ENCODE measurements around the gene FLII. TPM values are rescaled to one million over a fixed set of nuclear protein-coding genes. Genes with fewer than 3 reads are reported as not detected.

FLII gene
- total RNA-seq, 1 experiment from 2014 or later, result 264 TPM

DNA sequence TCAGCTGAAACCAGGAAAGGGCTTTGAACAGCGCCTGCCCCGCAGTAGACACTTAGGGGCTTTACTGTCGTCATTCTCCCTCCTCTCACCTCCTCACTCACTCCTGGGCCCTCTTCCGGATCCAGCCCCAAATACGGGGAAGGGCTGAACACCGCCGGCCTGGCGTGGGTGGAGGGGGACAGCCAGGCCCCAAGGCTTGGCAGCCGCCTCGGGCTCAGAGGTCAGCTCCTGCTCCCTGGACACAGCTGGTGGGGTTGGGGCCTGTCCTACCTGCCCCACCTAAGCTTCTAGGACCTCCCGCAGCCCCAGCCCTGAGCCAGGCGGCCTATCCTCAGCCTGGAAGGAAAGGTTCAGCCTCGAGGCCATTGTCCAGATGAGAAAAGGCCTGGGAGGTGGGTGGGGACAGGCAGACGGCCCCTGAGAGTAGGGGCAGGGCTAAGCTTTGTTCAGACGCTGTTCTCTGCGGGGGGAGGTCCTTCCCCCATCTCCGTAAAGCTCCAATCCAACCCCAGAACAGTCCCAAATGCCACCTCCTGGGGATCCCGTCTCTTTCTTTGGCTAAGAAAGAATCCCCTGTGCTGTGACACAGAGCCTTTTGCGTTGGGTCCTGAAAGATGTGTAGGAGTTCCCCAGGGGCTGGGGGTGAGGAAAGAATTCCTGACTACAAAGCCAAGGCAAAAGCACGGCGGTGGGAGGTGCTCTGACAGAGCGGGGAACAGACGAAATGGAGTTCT, 34.0 kb downstream of the FLII start:
- no peak for ATAC-seq
- H2AFZ ChIP-seq (ENCODE audit: low read depth, low read length, poor library complexity, severe bottlenecking), result peak overlapping the region; percentile 74
- H4K20me1 ChIP-seq (ENCODE audit: insufficient read depth), result no peaks in the 10 kb centered on the region
- peak overlapping the region; percentile 46 for H3K9ac ChIP-seq (ENCODE audit: low read length)
- TF ChIP-seq EZH2phosphoT487 (IDR thresholded peaks at IDR 0.05; ENCODE audit: borderline replicate concordance) (no peak), CBX3 (IDR thresholded peaks at IDR 0.05; ENCODE audit: low read depth) (no peak), ELF1 (IDR thresholded peaks at IDR 0.05; ENCODE audit: borderline replicate concordance, low read depth) (no peak), SIN3A (IDR thresholded peaks at IDR 0.05; ENCODE audit: low read depth) (no peak), SP1 (IDR thresholded peaks at IDR 0.05; ENCODE audit: low read depth) (no peak), ZFX (IDR thresholded peaks at IDR 0.05) (peak; percentile 22; the same call in 1 of the 2 replicates), TCF7L2 (IDR thresholded peaks at IDR 0.05; ENCODE audit: borderline replicate concordance, extremely low read depth, insufficient read depth, insufficient read length) (no peak)
- no TSS peak for BruUV-seq (replicated peaks)
- ChIA-PET POLR2A (no interaction called here), RAD21 (ENCODE audit: low non-redundant PET in 1 of 2, low total read pairs in 2 of 2, uncharacterized antibody in 2 of 2, unreplicated experiment in 2 of 2) (no interaction called here), CTCF (interaction anchor here (1.5 kb wide), 1 partner anchor 40 kb away, joined by 3 read pairs; the partner anchor contains the start of gene ALKBH5)
- H3K9me3 ChIP-seq (ENCODE audit: control insufficient read depth in 1 of 2, insufficient read depth in 1 of 2, low read depth in 1 of 2, low read length in 2 of 2), result no peaks in the 10 kb centered on the region
- H3K27ac ChIP-seq (ENCODE audit: low read depth, low read length), result 0 out of 2 replicates have a peak overlapping the region, but pooled peaks have one; percentile 10
- intact Hi-C loops (cut with micrococcal nuclease), result loop anchor here (2.0 kb wide), 1 partner anchor 36 kb away; the partner anchor contains the start of gene MIEF2
- peak overlapping the region; percentile 81 for H3K4me2 ChIP-seq (ENCODE audit: low read length)
- peak overlapping the region; percentile 37 to 46 for H3K4me3 ChIP-seq (replicated peaks in 1 of 2; ENCODE audit: low read depth in 1 of 2, low read length in 2 of 2)
- no peaks in the 10 kb centered on the region for H3K27me3 ChIP-seq (ENCODE audit: insufficient read depth, low read length)
- peaks cover 17% of the 10 kb centered on the region for H3K79me2 ChIP-seq (ENCODE audit: insufficient read depth, low read length)
- no peaks in the 10 kb centered on the region for H3K36me3 ChIP-seq (ENCODE audit: control insufficient read depth in 1 of 2, insufficient read depth in 2 of 2, low read length in 2 of 2)
- no peaks in the 10 kb centered on the region for H3K9me2 ChIP-seq (ENCODE audit: insufficient read depth)
- H3K4me1 ChIP-seq (ENCODE audit: control insufficient read depth in 1 of 2, insufficient read depth in 2 of 2, low read length in 2 of 2), result peaks cover 23 to 42% of the 10 kb centered on the region in 2 experiments
- DNase-seq (ENCODE audit: low read depth, low spot score), result no peak

DNA sequence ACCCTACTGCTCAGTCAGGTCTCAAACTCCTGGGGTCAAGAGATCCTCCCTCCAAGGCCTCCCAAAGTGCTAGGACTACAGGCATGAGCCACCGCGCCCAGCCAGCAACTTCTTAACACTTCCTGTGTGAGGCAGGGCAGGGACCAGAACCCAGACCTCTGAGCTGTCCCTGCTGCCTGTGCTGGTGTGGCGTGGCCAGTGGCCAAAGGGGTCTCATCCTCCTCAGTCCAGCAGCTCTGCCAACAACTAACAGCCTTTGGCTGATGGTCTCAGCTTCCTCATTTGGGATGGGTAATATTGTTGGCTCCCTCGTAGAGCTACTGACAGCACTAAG, 34.5 kb downstream of the FLII start:
- no peak for DNase-seq (ENCODE audit: low read depth, low spot score)
- H3K27ac ChIP-seq (ENCODE audit: low read depth, low read length), result no peak overlapping the region
- H4K20me1 ChIP-seq (ENCODE audit: insufficient read depth), result no peaks in the 10 kb centered on the region
- H3K27me3 ChIP-seq (ENCODE audit: insufficient read depth, low read length), result no peaks in the 10 kb centered on the region
- ChIA-PET POLR2A (no interaction called here), RAD21 (ENCODE audit: low non-redundant PET in 1 of 2, low total read pairs in 2 of 2, uncharacterized antibody in 2 of 2, unreplicated experiment in 2 of 2) (no interaction called here), CTCF (interaction anchor here (1.5 kb wide), 1 partner anchor 40 kb away, joined by 3 read pairs; the partner anchor contains the start of gene ALKBH5)
- no peaks in the 10 kb centered on the region for H3K9me2 ChIP-seq (ENCODE audit: insufficient read depth)
- H2AFZ ChIP-seq (ENCODE audit: low read depth, low read length, poor library complexity, severe bottlenecking), result no peak overlapping the region
- no peak overlapping the region for H3K9ac ChIP-seq (ENCODE audit: low read length)
- intact Hi-C loops (cut with micrococcal nuclease), result loop anchor here (2.0 kb wide), 1 partner anchor 37 kb away; the partner anchor contains the start of gene MIEF2
- no TSS peak for BruUV-seq (replicated peaks)
- H3K4me2 ChIP-seq (ENCODE audit: low read length), result no peak overlapping the region
- peaks cover 28 to 46% of the 10 kb centered on the region in 2 experiments for H3K4me1 ChIP-seq (ENCODE audit: control insufficient read depth in 1 of 2, insufficient read depth in 2 of 2, low read length in 2 of 2)
- H3K4me3 ChIP-seq (replicated peaks in 1 of 2; ENCODE audit: low read depth in 1 of 2, low read length in 2 of 2), result no peak overlapping the region
- no peak for ATAC-seq
- peaks cover 17% of the 10 kb centered on the region for H3K79me2 ChIP-seq (ENCODE audit: insufficient read depth, low read length)
- H3K9me3 ChIP-seq (ENCODE audit: control insufficient read depth in 1 of 2, insufficient read depth in 1 of 2, low read depth in 1 of 2, low read length in 2 of 2), result no peaks in the 10 kb centered on the region
- H3K36me3 ChIP-seq (ENCODE audit: control insufficient read depth in 1 of 2, insufficient read depth in 2 of 2, low read length in 2 of 2), result no peaks in the 10 kb centered on the region
- TF ChIP-seq, protein P1, sequence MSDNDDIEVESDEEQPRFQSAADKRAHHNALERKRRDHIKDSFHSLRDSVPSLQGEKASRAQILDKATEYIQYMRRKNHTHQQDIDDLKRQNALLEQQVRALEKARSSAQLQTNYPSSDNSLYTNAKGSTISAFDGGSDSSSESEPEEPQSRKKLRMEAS (IDR thresholded peaks at IDR 0.05), result no peak
- TF ChIP-seq, protein P2, sequence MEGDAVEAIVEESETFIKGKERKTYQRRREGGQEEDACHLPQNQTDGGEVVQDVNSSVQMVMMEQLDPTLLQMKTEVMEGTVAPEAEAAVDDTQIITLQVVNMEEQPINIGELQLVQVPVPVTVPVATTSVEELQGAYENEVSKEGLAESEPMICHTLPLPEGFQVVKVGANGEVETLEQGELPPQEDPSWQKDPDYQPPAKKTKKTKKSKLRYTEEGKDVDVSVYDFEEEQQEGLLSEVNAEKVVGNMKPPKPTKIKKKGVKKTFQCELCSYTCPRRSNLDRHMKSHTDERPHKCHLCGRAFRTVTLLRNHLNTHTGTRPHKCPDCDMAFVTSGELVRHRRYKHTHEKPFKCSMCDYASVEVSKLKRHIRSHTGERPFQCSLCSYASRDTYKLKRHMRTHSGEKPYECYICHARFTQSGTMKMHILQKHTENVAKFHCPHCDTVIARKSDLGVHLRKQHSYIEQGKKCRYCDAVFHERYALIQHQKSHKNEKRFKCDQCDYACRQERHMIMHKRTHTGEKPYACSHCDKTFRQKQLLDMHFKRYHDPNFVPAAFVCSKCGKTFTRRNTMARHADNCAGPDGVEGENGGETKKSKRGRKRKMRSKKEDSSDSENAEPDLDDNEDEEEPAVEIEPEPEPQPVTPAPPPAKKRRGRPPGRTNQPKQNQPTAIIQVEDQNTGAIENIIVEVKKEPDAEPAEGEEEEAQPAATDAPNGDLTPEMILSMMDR (IDR thresholded peaks at IDR 0.05 in 2 of 3, conservative IDR thresholded peaks at IDR 0.05 in 1 of 3; ENCODE audit: borderline replicate concordance in 1 of 3, insufficient read depth in 1 of 3, low read depth in 2 of 3, low read length in 2 of 3), result no peak
- TF ChIP-seq POLR2A (IDR thresholded peaks at IDR 0.05; ENCODE audit: borderline replicate concordance, extremely low read depth, insufficient read depth, insufficient read length) (no peak), CEBPB (IDR thresholded peaks at IDR 0.05; ENCODE audit: low read depth) (no peak), ELF1 (IDR thresholded peaks at IDR 0.05; ENCODE audit: borderline replicate concordance, low read depth) (no peak), SRF (IDR thresholded peaks at IDR 0.05; ENCODE audit: low read depth) (no peak), EZH2phosphoT487 (IDR thresholded peaks at IDR 0.05; ENCODE audit: borderline replicate concordance) (no peak), FOSL1 (IDR thresholded peaks at IDR 0.05; ENCODE audit: low read depth) (no peak), YY1 (IDR thresholded peaks at IDR 0.05; ENCODE audit: extremely low read depth, insufficient replicate concordance, low read depth, low read length) (no peak), EZH2 (IDR thresholded peaks at IDR 0.05) (no peak), JUND (IDR thresholded peaks at IDR 0.05) (no peak)
- TF ChIP-seq, protein P3, sequence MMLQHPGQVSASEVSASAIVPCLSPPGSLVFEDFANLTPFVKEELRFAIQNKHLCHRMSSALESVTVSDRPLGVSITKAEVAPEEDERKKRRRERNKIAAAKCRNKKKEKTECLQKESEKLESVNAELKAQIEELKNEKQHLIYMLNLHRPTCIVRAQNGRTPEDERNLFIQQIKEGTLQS (IDR thresholded peaks at IDR 0.05), result no peak

All from HCT116 (cell line).